ENCODE data around the gene BCDIN3D.

BCDIN3D gene

GRCh38 chr12:49811136-49811535 is 31.8 kb downstream of the BCDIN3D start:
- peaks cover 18% of the 10 kb centered on the region for H3K4me1 ChIP-seq (ENCODE audit: insufficient read depth, low read length)
- H3K4me3 ChIP-seq (ENCODE audit: low read depth in 1 of 2, low read length in 2 of 2), result no peak overlapping the region
- no peak overlapping the region for H3K9ac ChIP-seq (ENCODE audit: low read length)
- no peak overlapping the region for H3K27ac ChIP-seq (ENCODE audit: low read depth, low read length)
- no peaks in the 10 kb centered on the region for H3K27me3 ChIP-seq (ENCODE audit: control insufficient read depth in 1 of 2, insufficient read depth in 2 of 2, low read length in 2 of 2)
- no peaks in the 10 kb centered on the region for H3K9me3 ChIP-seq (ENCODE audit: low read length)
- peaks cover 5% of the 10 kb centered on the region for H3K36me3 ChIP-seq (ENCODE audit: insufficient read depth, low read length)

GRCh38 chr12:49809906-49810389 is 33.0 kb downstream of the BCDIN3D start:
- H3K9ac ChIP-seq (ENCODE audit: low read length), result no peak overlapping the region
- no peaks in the 10 kb centered on the region for H3K9me3 ChIP-seq (ENCODE audit: low read length)
- H3K36me3 ChIP-seq (ENCODE audit: insufficient read depth, low read length), result peaks cover 12% of the 10 kb centered on the region
- peaks cover 18% of the 10 kb centered on the region for H3K4me1 ChIP-seq (ENCODE audit: insufficient read depth, low read length)
- no peaks in the 10 kb centered on the region for H3K27me3 ChIP-seq (ENCODE audit: control insufficient read depth in 1 of 2, insufficient read depth in 2 of 2, low read length in 2 of 2)
- H3K27ac ChIP-seq (ENCODE audit: low read depth, low read length), result no peak overlapping the region
- H3K4me3 ChIP-seq (ENCODE audit: low read depth in 1 of 2, low read length in 2 of 2), result no peak overlapping the region

GRCh38 chr12:49809381-49809905 is 33.5 kb downstream of the BCDIN3D start:
- Histone ChIP-seq H3K4me3 (ENCODE audit: low read depth in 1 of 2, low read length in 2 of 2) (no peak overlapping the region), H3K9ac (ENCODE audit: low read length) (no peak overlapping the region), H3K4me1 (ENCODE audit: insufficient read depth, low read length) (peaks cover 18% of the 10 kb centered on the region)

GRCh38 chr12:49808686-49809380 is 34.1 kb downstream of the BCDIN3D start:
- peaks cover 18% of the 10 kb centered on the region for H3K4me1 ChIP-seq (ENCODE audit: insufficient read depth, low read length)
- H3K9ac ChIP-seq (ENCODE audit: low read length), result no peak overlapping the region
- no peak overlapping the region for H3K4me3 ChIP-seq (ENCODE audit: low read depth in 1 of 2, low read length in 2 of 2)
- H3K27ac ChIP-seq (ENCODE audit: low read depth, low read length), result peak overlapping the region; percentile 7
- peaks cover 23% of the 10 kb centered on the region for H3K36me3 ChIP-seq (ENCODE audit: insufficient read depth, low read length)
- no peaks in the 10 kb centered on the region for H3K9me3 ChIP-seq (ENCODE audit: low read length)
- no peaks in the 10 kb centered on the region for H3K27me3 ChIP-seq (ENCODE audit: control insufficient read depth in 1 of 2, insufficient read depth in 2 of 2, low read length in 2 of 2)

More at GRCh38 chr12:49809381-49809905, 33.5 kb downstream of the BCDIN3D start:
- Histone ChIP-seq H3K9me3 (ENCODE audit: low read length) (no peaks in the 10 kb centered on the region), H3K27ac (ENCODE audit: low read depth, low read length) (no peak overlapping the region), H3K36me3 (ENCODE audit: insufficient read depth, low read length) (peaks cover 17% of the 10 kb centered on the region), H3K27me3 (ENCODE audit: control insufficient read depth in 1 of 2, insufficient read depth in 2 of 2, low read length in 2 of 2) (no peaks in the 10 kb centered on the region)

GRCh38 chr12:49807991-49808580 is 34.8 kb downstream of the BCDIN3D start:
- no peak overlapping the region for H3K9ac ChIP-seq (ENCODE audit: low read length)
- H3K9me3 ChIP-seq (ENCODE audit: low read length), result no peaks in the 10 kb centered on the region
- no peak overlapping the region for H3K4me3 ChIP-seq (ENCODE audit: low read depth in 1 of 2, low read length in 2 of 2)
- H3K27me3 ChIP-seq (ENCODE audit: control insufficient read depth in 1 of 2, insufficient read depth in 2 of 2, low read length in 2 of 2), result no peaks in the 10 kb centered on the region
- peak overlapping the region; percentile 7 for H3K27ac ChIP-seq (ENCODE audit: low read depth, low read length)
- H3K4me1 ChIP-seq (ENCODE audit: insufficient read depth, low read length), result peaks cover 18% of the 10 kb centered on the region
- H3K36me3 ChIP-seq (ENCODE audit: insufficient read depth, low read length), result peaks cover 31% of the 10 kb centered on the region

- peaks cover 18% of the 10 kb centered on the region for H3K4me1 ChIP-seq (ENCODE audit: insufficient read depth, low read length)
- H3K9ac ChIP-seq (ENCODE audit: low read length), result no peak overlapping the region
- no peaks in the 10 kb centered on the region for H3K9me3 ChIP-seq (ENCODE audit: low read length)
- no peaks in the 10 kb centered on the region for H3K27me3 ChIP-seq (ENCODE audit: control insufficient read depth in 1 of 2, insufficient read depth in 2 of 2, low read length in 2 of 2)
- no peak overlapping the region for H3K27ac ChIP-seq (ENCODE audit: low read depth, low read length)
- H3K4me3 ChIP-seq (ENCODE audit: low read depth in 1 of 2, low read length in 2 of 2), result no peak overlapping the region
- peaks cover 38% of the 10 kb centered on the region for H3K36me3 ChIP-seq (ENCODE audit: insufficient read depth, low read length)
Observed at GRCh38 chr12:49806877-49807276, 36.0 kb downstream of the BCDIN3D start.

GRCh38 chr12:49806321-49806813 is 36.5 kb downstream of the BCDIN3D start:
- no peak overlapping the region for H3K27ac ChIP-seq (ENCODE audit: low read depth, low read length)
- H3K36me3 ChIP-seq (ENCODE audit: insufficient read depth, low read length), result peaks cover 43% of the 10 kb centered on the region
- no peaks in the 10 kb centered on the region for H3K9me3 ChIP-seq (ENCODE audit: low read length)
- H3K4me3 ChIP-seq (ENCODE audit: low read depth in 1 of 2, low read length in 2 of 2), result no peak overlapping the region
- H3K4me1 ChIP-seq (ENCODE audit: insufficient read depth, low read length), result peaks cover 18% of the 10 kb centered on the region
- H3K27me3 ChIP-seq (ENCODE audit: control insufficient read depth in 1 of 2, insufficient read depth in 2 of 2, low read length in 2 of 2), result no peaks in the 10 kb centered on the region
- no peak overlapping the region for H3K9ac ChIP-seq (ENCODE audit: low read length)

GRCh38 chr12:49805409-49805808 is 37.5 kb downstream of the BCDIN3D start:
- no peaks in the 10 kb centered on the region for H3K9me3 ChIP-seq (ENCODE audit: low read length)
- no peaks in the 10 kb centered on the region for H3K27me3 ChIP-seq (ENCODE audit: control insufficient read depth in 1 of 2, insufficient read depth in 2 of 2, low read length in 2 of 2)
- no peak overlapping the region for H3K9ac ChIP-seq (ENCODE audit: low read length)
- H3K36me3 ChIP-seq (ENCODE audit: insufficient read depth, low read length), result peaks cover 52% of the 10 kb centered on the region
- no peak overlapping the region for H3K4me3 ChIP-seq (ENCODE audit: low read depth in 1 of 2, low read length in 2 of 2)
- H3K4me1 ChIP-seq (ENCODE audit: insufficient read depth, low read length), result peaks cover 17% of the 10 kb centered on the region
- no peak overlapping the region for H3K27ac ChIP-seq (ENCODE audit: low read depth, low read length)

GRCh38 chr12:49804821-49805220 is 38.1 kb downstream of the BCDIN3D start:
- H3K27me3 ChIP-seq (ENCODE audit: control insufficient read depth in 1 of 2, insufficient read depth in 2 of 2, low read length in 2 of 2), result no peaks in the 10 kb centered on the region
- peaks cover 56% of the 10 kb centered on the region for H3K36me3 ChIP-seq (ENCODE audit: insufficient read depth, low read length)
- H3K9ac ChIP-seq (ENCODE audit: low read length), result no peak overlapping the region
- H3K27ac ChIP-seq (ENCODE audit: low read depth, low read length), result no peak overlapping the region
- no peak overlapping the region for H3K4me3 ChIP-seq (ENCODE audit: low read depth in 1 of 2, low read length in 2 of 2)
- H3K9me3 ChIP-seq (ENCODE audit: low read length), result no peaks in the 10 kb centered on the region
- H3K4me1 ChIP-seq (ENCODE audit: insufficient read depth, low read length), result peaks cover 11% of the 10 kb centered on the region

GRCh38 chr12:49803693-49804450 is 39.0 kb downstream of the BCDIN3D start:
- H3K36me3 ChIP-seq (ENCODE audit: insufficient read depth, low read length), result peaks cover 56% of the 10 kb centered on the region
- H3K9me3 ChIP-seq (ENCODE audit: low read length), result no peaks in the 10 kb centered on the region
- no peak overlapping the region for H3K9ac ChIP-seq (ENCODE audit: low read length)
- H3K4me3 ChIP-seq (ENCODE audit: low read depth in 1 of 2, low read length in 2 of 2), result no peak overlapping the region
- H3K27ac ChIP-seq (ENCODE audit: low read depth, low read length), result no peak overlapping the region
- peaks cover 3% of the 10 kb centered on the region for H3K4me1 ChIP-seq (ENCODE audit: insufficient read depth, low read length)
- no peaks in the 10 kb centered on the region for H3K27me3 ChIP-seq (ENCODE audit: control insufficient read depth in 1 of 2, insufficient read depth in 2 of 2, low read length in 2 of 2)

All from muscle layer of colon (tissue), 2 donors.